CD8-positive, alpha-beta memory T cell (primary cell): Measurements from ENCODE around the gene CREBBP. TPM values are rescaled to one million over a fixed set of nuclear protein-coding genes. Genes with fewer than 3 reads are reported as not detected.
A peak's percentile ranks its signal among the peaks of the same experiment; 100 is the strongest.
"Not testable (repeated sequence)": the region's sequence is repeated elsewhere in the genome, so short reads cannot be mapped to it uniquely, and the experiment has no call there.

Source experiments
- CTCF ChIA-PET: fragments of 350-600 bp; sonication (Branson Sonifier 250); formaldehyde crosslinking; loops from one replicate; lab custom pipeline; 2021; ENCODE audit warnings: antibody characterized with exemption; lab: Charles Lee
- POLR2A ChIA-PET: fragments of 350-600 bp; sonication (Branson Sonifier 250); formaldehyde crosslinking; loops from one replicate; lab custom pipeline; 2021; ENCODE audit warnings: antibody characterized with exemption; lab: Charles Lee
- DNase-seq, 5 donors: peaks; one replicate each; pipeline versions ENCODE4 v3.0.0 to v3.0.0-alpha.2; 2020 to 2022; ENCODE audit warnings: mixed read lengths in 1 of 5
- H3K27ac ChIP-seq: one replicate; pipeline ENCODE4 v1.7.0; 2013; ENCODE audit warnings: low read depth, mild to moderate bottlenecking, low read length, moderate library complexity
- H3K27me3 ChIP-seq: 2 replicates; pipeline ENCODE4 v1.7.0; 2013; ENCODE audit warnings: low read length, mild to moderate bottlenecking; ENCODE audit not compliant: insufficient read depth, poor library complexity, severe bottlenecking
- H3K36me3 ChIP-seq: 2 replicates; pipeline ENCODE4 v1.7.0; 2013; ENCODE audit warnings: mild to moderate bottlenecking, low read length, moderate library complexity; ENCODE audit not compliant: insufficient read depth
- H3K4me1 ChIP-seq: 2 replicates; pipeline ENCODE4 v1.7.0; 2013; ENCODE audit warnings: mild to moderate bottlenecking, low read length, moderate library complexity; ENCODE audit not compliant: insufficient read depth
- H3K4me3 ChIP-seq: 2 replicates; pipeline ENCODE4 v1.7.0; 2013; ENCODE audit warnings: mild to moderate bottlenecking, low read length
- H3K9me3 ChIP-seq: 2 replicates; pipeline ENCODE4 v1.7.0; 2013; ENCODE audit warnings: mild to moderate bottlenecking, low read length
- H3K27ac Mint-ChIP-seq, 8 donors: one replicate each; pipeline ENCODE4 v1.8.0; 2020 to 2021; ENCODE audit warnings: mixed read lengths in 8 of 8, mild to moderate bottlenecking in 6 of 8, inconsistent platforms in 3 of 8, moderate library complexity in 3 of 8
- H3K27me3 Mint-ChIP-seq, 2 donors: one replicate each; pipeline ENCODE4 v1.8.0; 2020 to 2021; ENCODE audit warnings: mixed read lengths in 2 of 2, mild to moderate bottlenecking in 1 of 2, moderate library complexity in 1 of 2
- H3K36me3 Mint-ChIP-seq, 3 donors: one replicate each; pipeline ENCODE4 v1.8.0; 2020 to 2021; ENCODE audit warnings: mixed read lengths in 3 of 3, inconsistent platforms in 1 of 3, mild to moderate bottlenecking in 1 of 3
- H3K4me1 Mint-ChIP-seq, 3 donors: one replicate each; pipeline ENCODE4 v1.8.0; 2020 to 2021; ENCODE audit warnings: mixed read lengths in 3 of 3, inconsistent platforms in 1 of 3, mild to moderate bottlenecking in 1 of 3
- H3K4me3 Mint-ChIP-seq, 7 donors: one replicate each; pipeline ENCODE4 v1.8.0; 2020 to 2021; ENCODE audit warnings: mixed read lengths in 7 of 7, mild to moderate bottlenecking in 6 of 7, moderate library complexity in 4 of 7, inconsistent platforms in 2 of 7
- H3K9me3 Mint-ChIP-seq, 5 donors: one replicate each; pipeline ENCODE4 v1.8.0; 2020 to 2022; ENCODE audit warnings: mixed read lengths in 5 of 5, mild to moderate bottlenecking in 3 of 5, moderate library complexity in 2 of 5, inconsistent platforms in 1 of 5
- polyA plus RNA-seq: library from polyadenylated mRNA; unstranded; fragments of 300-500 nt; fragmentation: Illumina TruSeq; gene quantifications from one replicate; pipeline ENCODE4 v1.2.3, GENCODE V29; 2021
- total RNA-seq, 2 experiments: library from RNA; stranded (reverse); gene quantifications; one replicate each; pipeline ENCODE4 v1.2.3, GENCODE V29; 2021

CREBBP gene
- total and polyA plus RNA-seq, 3 experiments from 2014 or later, result 15.5 to 51.1 (median 48.8) TPM

- Mint-ChIP-seq H3K4me3 (peak overlapping the region in 5 of 7 donors; percentile 12 to 91 (median 67)), H3K36me3 (peaks cover 0 to 19% (median 0%) of the 10 kb centered on the region in 3 donors), H3K27me3 (no peaks in the 10 kb centered on the region), H3K4me1 (peaks cover 35 to 54% (median 42%) of the 10 kb centered on the region in 3 donors), H3K9me3 (no peaks in the 10 kb centered on the region), H3K27ac (peak overlapping the region in 2 of 8 donors; percentile 10 to 68)
- Histone ChIP-seq H3K36me3 (no peaks in the 10 kb centered on the region), H3K4me3 (no peak overlapping the region), H3K27me3 (no peaks in the 10 kb centered on the region), H3K9me3 (no peaks in the 10 kb centered on the region), H3K4me1 (peaks cover 15% of the 10 kb centered on the region), H3K27ac (no peak overlapping the region)
- DNase-seq, result no peak
- POLR2A ChIA-PET, result no interaction called here
- CTCF ChIA-PET, result no interaction called here
Observed at GRCh38 chr16:3715430-3715829, 165.1 kb downstream of the CREBBP start.

- H3K27me3 Mint-ChIP-seq, H3K27me3 ChIP-seq, H3K9me3 ChIP-seq, DNase-seq, POLR2A ChIA-PET, H3K27ac Mint-ChIP-seq, H3K9me3 Mint-ChIP-seq, H3K27ac ChIP-seq, CTCF ChIA-PET, H3K36me3 ChIP-seq, H3K4me3 ChIP-seq: not testable (repeated sequence)
- Mint-ChIP-seq H3K4me1 (peaks cover 35 to 61% (median 46%) of the 10 kb centered on the region in 3 donors), H3K36me3 (peaks cover 0 to 24% (median 3%) of the 10 kb centered on the region in 3 donors), H3K4me3 (peak overlapping the region in 4 of 7 donors; percentile 28 to 83 (median 51))
- peaks cover 15% of the 10 kb centered on the region for H3K4me1 ChIP-seq
Observed at GRCh38 chr16:3714378-3714777, 166.1 kb downstream of the CREBBP start.

DNA sequence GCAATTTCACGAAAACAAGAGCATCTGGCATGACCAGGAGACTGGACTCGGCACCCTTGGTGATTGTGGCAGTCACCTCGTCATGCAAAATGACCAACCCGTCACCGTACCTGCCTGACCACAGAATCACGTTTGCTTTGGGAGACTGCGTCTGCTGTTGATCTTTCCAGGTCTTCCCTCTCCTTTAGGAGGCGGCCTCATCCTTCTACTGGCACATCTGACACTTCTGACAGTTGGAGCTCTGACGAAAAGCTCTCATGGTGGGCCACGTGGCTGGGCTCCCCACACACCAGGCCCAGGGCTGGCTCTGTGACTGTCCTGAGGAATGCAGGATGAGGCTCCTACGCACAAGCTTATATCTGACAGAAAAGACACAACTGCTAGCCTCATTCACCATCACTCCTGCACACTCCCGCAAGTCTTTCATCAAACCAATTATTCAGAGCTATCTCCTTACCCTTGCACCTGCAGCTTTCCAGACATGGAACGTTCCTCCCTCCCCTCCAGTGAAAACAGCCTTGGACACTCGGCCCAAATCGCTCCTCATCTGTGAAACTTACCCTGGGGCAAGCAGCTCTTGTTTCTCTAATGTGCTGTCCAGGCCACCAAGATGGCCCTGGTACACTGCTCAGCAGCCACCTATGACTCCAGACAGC lies 166.8 kb downstream of the CREBBP start:
- H3K9me3 ChIP-seq, result no peaks in the 10 kb centered on the region
- Mint-ChIP-seq H3K36me3 (peaks cover 0 to 26% (median 3%) of the 10 kb centered on the region in 3 donors), H3K4me3 (peak overlapping the region in 3 of 7 donors; percentile 9 to 83 (median 28)), H3K4me1 (peaks cover 35 to 60% (median 46%) of the 10 kb centered on the region in 3 donors), H3K9me3 (no peaks in the 10 kb centered on the region), H3K27me3 (no peaks in the 10 kb centered on the region), H3K27ac (peak overlapping the region in 1 of 8 donors; percentile 91)
- POLR2A ChIA-PET, result no interaction called here
- H3K27me3 ChIP-seq, result no peaks in the 10 kb centered on the region
- CTCF ChIA-PET, result interaction anchor here (1.0 kb wide), 1 partner anchor 165 kb away, joined by 3 read pairs; no protein-coding TSS in a partner anchor
- H3K36me3 ChIP-seq, result no peaks in the 10 kb centered on the region
- no peak overlapping the region for H3K27ac ChIP-seq
- no peak overlapping the region for H3K4me3 ChIP-seq
- DNase-seq, result no peak
- H3K4me1 ChIP-seq, result peaks cover 15% of the 10 kb centered on the region

- ChIA-PET CTCF (interaction anchor here (1.0 kb wide), 1 partner anchor 166 kb away, joined by 3 read pairs; no protein-coding TSS in a partner anchor), POLR2A (no interaction called here)
- peak overlapping the region in 2 of 7 donors; percentile 9 to 83 for H3K4me3 Mint-ChIP-seq
Observed at GRCh38 chr16:3712861-3713372, 167.6 kb downstream of the CREBBP start.

GRCh38 chr16:3706253-3707012 lies 174.1 kb downstream of the CREBBP start:
- ChIA-PET POLR2A (interaction anchor here (0.6 kb wide), 1 partner anchor 11 kb away, joined by 3 read pairs; no protein-coding TSS in a partner anchor), CTCF (no interaction called here)
- Histone ChIP-seq H3K4me3 (no peak overlapping the region), H3K9me3 (no peaks in the 10 kb centered on the region), H3K36me3 (no peaks in the 10 kb centered on the region), H3K4me1 (no peaks in the 10 kb centered on the region), H3K27me3 (no peaks in the 10 kb centered on the region), H3K27ac (no peak overlapping the region)
- H3K9me3 Mint-ChIP-seq, result no peaks in the 10 kb centered on the region
- H3K4me3 Mint-ChIP-seq, result no peak overlapping the region
- no peak for DNase-seq
- H3K4me1 Mint-ChIP-seq, result peaks cover 3 to 12% (median 8%) of the 10 kb centered on the region in 3 donors
- peaks cover 0 to 19% (median 5%) of the 10 kb centered on the region in 3 donors for H3K36me3 Mint-ChIP-seq
- H3K27me3 Mint-ChIP-seq, result no peaks in the 10 kb centered on the region
- H3K27ac Mint-ChIP-seq, result no peak overlapping the region

More at GRCh38 chr16:3712861-3713372, 167.6 kb downstream of the CREBBP start:
- Mint-ChIP-seq H3K36me3 (peaks cover 0 to 26% (median 3%) of the 10 kb centered on the region in 3 donors), H3K4me1 (peaks cover 31 to 55% (median 42%) of the 10 kb centered on the region in 3 donors), H3K27ac (peak overlapping the region in 2 of 8 donors; percentile 20 to 94), H3K27me3 (no peaks in the 10 kb centered on the region), H3K9me3 (no peaks in the 10 kb centered on the region)
- Histone ChIP-seq H3K9me3 (no peaks in the 10 kb centered on the region), H3K36me3 (no peaks in the 10 kb centered on the region), H3K27me3 (no peaks in the 10 kb centered on the region), H3K27ac (no peak overlapping the region), H3K4me3 (no peak overlapping the region), H3K4me1 (peaks cover 11% of the 10 kb centered on the region)
- no peak for DNase-seq

DNA sequence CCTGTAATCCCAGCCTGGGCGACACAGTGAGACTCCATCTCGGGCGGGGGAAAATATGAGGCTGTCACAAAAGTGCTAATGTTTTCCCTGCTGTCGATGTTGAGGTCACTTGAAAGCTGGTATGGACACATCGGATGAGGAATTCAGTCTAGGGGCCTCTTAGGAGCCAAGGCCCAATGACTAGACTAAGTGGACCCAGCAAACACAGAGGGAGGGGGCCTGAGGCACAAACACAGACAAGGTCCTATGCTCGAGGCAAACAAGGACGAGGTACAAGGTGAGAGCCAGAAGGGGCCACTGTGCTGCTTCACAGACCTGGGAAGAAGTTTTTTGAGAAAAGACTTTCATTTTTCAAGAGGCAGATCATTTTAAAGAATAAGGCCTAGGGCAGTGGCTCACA lies 178.4 kb downstream of the CREBBP start:
- H3K36me3 ChIP-seq, result no peaks in the 10 kb centered on the region
- H3K4me3 ChIP-seq, result no peak overlapping the region

DNA sequence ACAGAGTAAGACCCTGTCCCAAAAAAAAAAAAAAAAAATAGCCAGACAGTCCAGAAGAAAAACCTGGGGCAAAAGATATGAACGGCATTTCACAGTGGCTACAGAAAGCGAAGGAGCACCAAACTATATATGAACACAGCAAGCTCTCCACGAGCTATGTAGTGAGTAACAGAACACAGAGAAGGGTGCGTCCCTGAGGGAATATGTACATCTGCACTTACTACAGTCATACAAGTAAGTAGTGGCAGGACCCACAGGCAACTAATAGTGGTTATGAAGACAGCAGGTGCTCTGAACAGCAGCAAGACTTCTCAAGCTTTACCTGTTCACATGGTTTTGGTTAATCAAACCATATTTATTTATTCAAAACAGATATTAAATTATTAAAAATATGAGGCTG lies 179.0 kb downstream of the CREBBP start:
- no peak overlapping the region for H3K4me3 Mint-ChIP-seq
- Histone ChIP-seq H3K27me3 (no peaks in the 10 kb centered on the region), H3K4me1 (peaks cover 6% of the 10 kb centered on the region), H3K4me3 (no peak overlapping the region), H3K27ac (no peak overlapping the region), H3K36me3 (no peaks in the 10 kb centered on the region), H3K9me3 (no peaks in the 10 kb centered on the region)
- peaks cover 0 to 13% (median 4%) of the 10 kb centered on the region in 3 donors for H3K36me3 Mint-ChIP-seq
- no peaks in the 10 kb centered on the region for H3K27me3 Mint-ChIP-seq
- peaks cover 5 to 10% (median 10%) of the 10 kb centered on the region in 3 donors for H3K4me1 Mint-ChIP-seq
- ChIA-PET CTCF (no interaction called here), POLR2A (no interaction called here)
- DNase-seq, result no peak
- H3K9me3 Mint-ChIP-seq, result no peaks in the 10 kb centered on the region
- no peak overlapping the region for H3K27ac Mint-ChIP-seq

More for the DNA sequence above, 178.4 kb downstream of the CREBBP start:
- no peaks in the 10 kb centered on the region for H3K9me3 ChIP-seq
- H3K4me1 Mint-ChIP-seq, result peaks cover 5 to 10% (median 10%) of the 10 kb centered on the region in 3 donors
- H3K27ac ChIP-seq, result no peak overlapping the region
- ChIA-PET POLR2A (no interaction called here), CTCF (no interaction called here)
- no peaks in the 10 kb centered on the region for H3K9me3 Mint-ChIP-seq
- no peak overlapping the region for H3K27ac Mint-ChIP-seq
- H3K4me3 Mint-ChIP-seq, result no peak overlapping the region
- peaks cover 6% of the 10 kb centered on the region for H3K4me1 ChIP-seq
- H3K27me3 Mint-ChIP-seq, result no peaks in the 10 kb centered on the region
- H3K27me3 ChIP-seq, result no peaks in the 10 kb centered on the region
- no peak for DNase-seq
- peaks cover 0 to 15% (median 4%) of the 10 kb centered on the region in 3 donors for H3K36me3 Mint-ChIP-seq
